HCEC 1CT (cell line): ENCODE results near the gene PTRH2.

Experiments
- DNase-seq: peaks from one replicate; pipeline ENCODE4 v3.0.0-alpha.2; 2017

The PTRH2 gene

GRCh38 chr17:59716427-59716826 lies 9.2 kb upstream of the PTRH2 start:
- DNase-seq = no peak

GRCh38 chr17:59714255-59714654 lies 7.0 kb upstream of the PTRH2 start:
- DNase-seq = no peak

GRCh38 chr17:59712862-59713261 lies 5.6 kb upstream of the PTRH2 start:
- no peak for DNase-seq

- DNase-seq = no peak
Measured at GRCh38 chr17:59711936-59712335, 4.7 kb upstream of the PTRH2 start.

GRCh38 chr17:59707971-59708430 lies 771 bp upstream of the PTRH2 start:
- DNase-seq = peak; percentile 20

GRCh38 chr17:59702304-59702703 lies 4.9 kb downstream of the PTRH2 start:
- no peak for DNase-seq

GRCh38 chr17:59699786-59700185 lies 7.4 kb downstream of the PTRH2 start:
- no peak for DNase-seq

GRCh38 chr17:59699218-59699617 lies 8.0 kb downstream of the PTRH2 start:
- no peak for DNase-seq

- DNase-seq = no peak
Measured at GRCh38 chr17:59698143-59698542, 9.1 kb downstream of the PTRH2 start.

- DNase-seq = no peak
Measured at GRCh38 chr17:59696682-59697277, 10.4 kb downstream of the PTRH2 start.

- DNase-seq = peak; percentile 3
Measured at GRCh38 chr17:59695945-59696681, 11.1 kb downstream of the PTRH2 start.

- no peak for DNase-seq
Measured at GRCh38 chr17:59694344-59694743, 12.9 kb downstream of the PTRH2 start.

- no peak for DNase-seq
Measured at GRCh38 chr17:59693582-59693981, 13.6 kb downstream of the PTRH2 start.

GRCh38 chr17:59688496-59688895 lies 18.7 kb downstream of the PTRH2 start:
- DNase-seq = no peak

- DNase-seq = no peak
Measured at GRCh38 chr17:59688008-59688407, 19.2 kb downstream of the PTRH2 start.

GRCh38 chr17:59684967-59685366 lies 22.3 kb downstream of the PTRH2 start:
- DNase-seq = no peak

- no peak for DNase-seq
Measured at GRCh38 chr17:59683283-59683682, 23.9 kb downstream of the PTRH2 start.

GRCh38 chr17:59680314-59680713 lies 26.9 kb downstream of the PTRH2 start:
- peak; percentile 30 for DNase-seq

- no peak for DNase-seq
Measured at GRCh38 chr17:59678918-59679317, 28.3 kb downstream of the PTRH2 start.

- DNase-seq = no peak
Measured at GRCh38 chr17:59676716-59677115, 30.5 kb downstream of the PTRH2 start.

- no peak for DNase-seq
Measured at GRCh38 chr17:59675231-59675630, 32.0 kb downstream of the PTRH2 start.

- no peak for DNase-seq
Measured at GRCh38 chr17:59671386-59671785, 35.8 kb downstream of the PTRH2 start.

- no peak for DNase-seq
Measured at GRCh38 chr17:59669944-59670343, 37.3 kb downstream of the PTRH2 start.

GRCh38 chr17:59669411-59669810 lies 37.8 kb downstream of the PTRH2 start:
- no peak for DNase-seq

- peak; percentile 97 for DNase-seq
Measured at GRCh38 chr17:59668816-59669215, 38.4 kb downstream of the PTRH2 start.
